HPDE6-E6E7 (cell line): ENCODE data around the gene GMPPB.

Experiments
- DNase-seq: peaks from one replicate; pipeline ENCODE4 v3.0.0; 2011; ENCODE audit warnings: missing footprints; ENCODE audit errors: extremely low spot score

GMPPB gene

GRCh38 chr3:49670940-49671290 lies 52.8 kb downstream of the GMPPB start:
- no peak for DNase-seq
